Stimulated activated CD4-positive, alpha-beta T cell treated with anti-CD3 and anti-CD28 coated beads, Interleukin-2, amount 100 ng/mL, for 24 hours (primary cell): ENCODE measurements around the gene VRK2.
"Not testable (repeated sequence)": the region's sequence is repeated elsewhere in the genome, so short reads cannot be mapped to it uniquely, and the experiment has no call there.

ENCODE experiments used
- DNase-seq, 2 donors: peaks; one replicate each; pipeline ENCODE4 v3.0.0-alpha.2; 2020

VRK2 gene

GRCh38 chr2:58110765-58111164 lies 64.2 kb downstream of the VRK2 start:
- DNase-seq, result no peak

GRCh38 chr2:58113563-58113962 lies 67.0 kb downstream of the VRK2 start:
- DNase-seq, result not testable (repeated sequence)

DNA sequence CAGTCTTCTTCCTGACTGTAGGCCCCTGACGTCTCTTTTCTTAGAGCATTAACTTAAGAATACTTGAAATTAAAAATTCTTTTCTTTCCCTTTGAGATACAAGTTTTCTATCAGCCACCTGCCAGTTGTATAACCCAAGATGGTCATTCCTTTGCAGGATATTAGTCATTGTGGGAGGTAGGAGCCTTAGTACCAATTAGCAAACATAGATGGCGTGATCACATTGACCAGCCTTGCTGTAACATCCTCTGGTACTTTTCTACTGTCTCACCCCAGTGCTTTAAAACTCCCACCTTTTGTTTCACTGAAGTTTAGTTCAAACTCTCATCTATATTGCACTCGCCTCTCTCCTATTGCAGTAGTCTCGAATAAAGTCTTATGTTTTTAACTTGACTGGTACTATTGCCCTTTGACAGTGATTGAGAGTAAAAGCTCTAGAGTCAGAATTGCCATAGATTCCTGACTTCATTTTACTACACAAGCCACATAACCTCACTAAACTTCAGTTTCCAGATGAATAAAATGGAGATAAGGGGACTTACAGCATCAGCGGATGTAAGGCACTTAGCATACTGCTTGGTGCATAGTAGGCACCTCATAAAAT lies 74.1 kb downstream of the VRK2 start:
- DNase-seq, result no peak

- no peak for DNase-seq
These were observed 75.4 kb downstream of the VRK2 start for GRCh38 chr2:58122040-58122439.

GRCh38 chr2:58122540-58122939 lies 75.9 kb downstream of the VRK2 start:
- DNase-seq, result no peak

DNA sequence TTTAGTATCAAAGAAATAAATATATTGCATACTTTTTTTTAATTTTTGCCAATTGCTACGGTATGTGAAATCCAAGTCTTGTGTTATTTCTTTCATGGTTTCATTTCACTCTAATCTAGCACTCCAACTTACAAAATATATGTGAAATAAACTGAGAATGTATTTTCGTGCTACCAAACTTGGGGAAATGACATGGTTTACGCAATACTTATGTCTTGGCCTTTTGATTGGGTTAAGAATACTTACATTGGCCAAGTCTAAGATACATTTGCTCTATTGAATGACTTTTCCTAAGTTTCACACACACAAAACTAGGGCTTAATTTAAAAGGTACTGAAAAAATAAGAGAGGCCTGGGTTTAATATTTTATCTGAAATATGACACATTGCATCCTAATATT lies 80.5 kb downstream of the VRK2 start:
- DNase-seq, result no peak

DNA sequence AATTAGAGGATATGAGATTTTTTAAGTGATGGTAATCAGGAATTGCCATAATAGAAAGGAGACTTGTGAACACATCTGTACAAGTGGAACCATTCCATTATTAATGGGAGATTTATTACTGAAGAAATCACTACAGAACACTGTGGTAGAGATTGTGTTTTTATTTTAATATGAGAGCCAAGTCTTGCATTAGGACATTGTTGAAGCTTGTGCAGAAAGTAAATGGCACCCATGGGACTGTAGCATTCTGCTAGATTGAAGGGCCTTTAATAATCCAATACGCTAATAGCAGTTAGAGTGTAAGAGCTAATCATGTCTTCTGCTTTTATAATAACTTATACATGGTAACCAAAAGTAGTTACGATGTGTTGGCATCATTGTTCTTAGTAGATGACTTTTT lies 83.6 kb downstream of the VRK2 start:
- DNase-seq, result no peak

- DNase-seq, result no peak
These were observed 84.8 kb downstream of the VRK2 start for GRCh38 chr2:58131191-58132011.

DNA sequence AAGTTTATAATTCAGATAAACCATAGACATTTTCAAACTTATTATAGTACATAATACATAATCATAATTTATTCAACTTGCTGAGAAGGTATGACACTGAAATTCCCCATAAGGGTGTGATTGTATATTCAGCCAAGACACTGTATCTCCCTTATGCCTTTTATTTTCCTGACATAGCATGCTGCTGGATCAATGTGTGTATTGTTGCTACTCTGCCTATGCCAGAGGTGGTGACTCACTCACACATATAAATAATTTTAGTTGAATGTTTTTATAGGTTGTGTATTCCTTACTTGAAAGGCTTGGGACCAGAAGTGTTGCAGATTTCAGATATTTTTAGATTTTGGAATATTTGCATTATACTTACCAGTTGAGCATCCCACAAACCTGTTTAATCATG lies 86.8 kb downstream of the VRK2 start:
- no peak for DNase-seq

DNA sequence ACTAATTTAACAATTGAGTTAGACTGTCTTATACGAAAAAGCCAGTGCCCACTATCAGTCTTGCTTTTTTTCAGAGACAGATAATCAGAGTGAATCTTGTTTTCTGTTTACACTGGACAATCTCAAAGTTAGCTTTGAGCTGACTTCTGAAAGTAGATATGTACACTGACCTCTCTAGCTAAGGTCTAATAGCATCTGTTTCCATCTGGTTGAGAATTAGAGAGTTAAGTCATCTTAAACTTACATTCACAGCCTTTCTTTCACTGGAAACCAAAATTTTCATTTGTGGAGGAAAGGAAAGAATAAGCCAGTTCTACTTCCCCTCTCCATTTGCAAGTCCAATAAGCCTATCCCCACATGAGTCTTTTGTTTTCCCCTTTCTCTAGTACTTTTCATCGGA lies 89.3 kb downstream of the VRK2 start:
- no peak for DNase-seq

DNA sequence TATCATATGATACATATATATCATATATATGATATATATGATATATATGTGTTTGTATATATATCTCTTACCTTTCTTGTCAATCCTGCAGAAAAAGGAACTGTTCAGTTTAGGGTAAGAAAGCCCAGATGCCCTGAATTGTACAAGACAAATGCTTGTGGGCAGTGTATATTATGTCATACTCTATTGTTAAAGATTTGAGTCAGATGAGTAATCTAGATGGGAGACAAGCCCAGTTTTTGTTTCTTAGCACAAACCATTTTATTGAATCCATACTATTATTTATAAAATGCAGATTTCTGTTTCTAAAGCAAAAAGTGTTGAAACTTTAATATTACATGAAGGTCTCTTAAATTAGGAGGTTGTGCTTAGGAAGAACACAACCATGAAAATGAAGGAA lies 90.6 kb downstream of the VRK2 start:
- DNase-seq, result no peak

DNA sequence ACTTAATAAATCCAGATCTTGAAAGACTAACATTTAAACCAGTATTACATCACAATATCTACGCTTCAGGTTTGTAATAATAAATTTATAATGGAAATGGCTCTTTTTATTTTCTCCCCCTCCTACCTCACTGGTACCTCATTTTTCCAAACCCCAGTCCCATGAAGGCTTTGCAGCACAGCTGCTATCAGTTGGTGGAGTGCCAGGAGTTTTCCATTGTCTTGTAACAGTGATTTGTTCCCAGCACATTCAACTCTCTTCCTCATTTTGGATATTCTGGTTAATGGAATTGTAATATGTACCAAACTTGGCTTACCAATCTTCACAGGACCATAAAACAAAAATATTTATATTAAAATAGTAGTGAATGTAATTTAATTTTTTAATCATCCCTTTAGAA lies 91.2 kb downstream of the VRK2 start:
- DNase-seq, result no peak

GRCh38 chr2:58138396-58139030 lies 91.9 kb downstream of the VRK2 start:
- DNase-seq, result no peak

GRCh38 chr2:58140508-58141072 lies 94.0 kb downstream of the VRK2 start:
- no peak for DNase-seq

GRCh38 chr2:58145769-58146168 lies 99.2 kb downstream of the VRK2 start:
- DNase-seq, result not testable (repeated sequence)

- DNase-seq, result no peak
These were observed 100.1 kb downstream of the VRK2 start for GRCh38 chr2:58146707-58147106.

DNA sequence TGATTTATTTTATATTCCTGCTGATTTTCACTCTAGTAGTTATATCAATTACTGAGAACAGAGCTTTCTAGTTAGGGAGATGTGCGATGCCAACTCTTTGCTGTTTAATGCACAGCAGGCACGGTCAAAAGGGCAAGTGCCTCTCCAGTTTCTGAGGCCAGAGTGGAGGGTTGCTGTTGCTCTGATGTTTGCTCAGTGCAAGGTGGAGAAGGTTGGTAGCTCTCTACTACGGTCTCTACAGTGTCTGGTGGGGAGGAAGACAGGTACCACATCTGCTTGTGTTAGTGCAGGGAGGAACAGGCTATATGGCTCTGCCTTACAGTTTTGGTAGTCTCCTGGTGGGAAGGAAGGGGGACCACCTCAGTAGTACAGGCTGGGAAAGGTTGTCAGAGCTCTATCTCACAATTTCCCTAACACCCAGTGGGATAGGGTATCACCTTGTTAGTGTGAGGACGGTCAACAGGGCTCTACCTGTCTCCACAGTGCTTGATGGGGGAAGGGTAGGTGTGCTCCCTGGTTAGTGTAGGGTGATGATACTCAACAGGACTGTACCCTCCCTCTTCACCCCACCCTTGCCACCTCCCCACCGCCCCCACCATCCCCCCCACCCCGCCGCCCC lies 108.7 kb downstream of the VRK2 start:
- no peak for DNase-seq

DNA sequence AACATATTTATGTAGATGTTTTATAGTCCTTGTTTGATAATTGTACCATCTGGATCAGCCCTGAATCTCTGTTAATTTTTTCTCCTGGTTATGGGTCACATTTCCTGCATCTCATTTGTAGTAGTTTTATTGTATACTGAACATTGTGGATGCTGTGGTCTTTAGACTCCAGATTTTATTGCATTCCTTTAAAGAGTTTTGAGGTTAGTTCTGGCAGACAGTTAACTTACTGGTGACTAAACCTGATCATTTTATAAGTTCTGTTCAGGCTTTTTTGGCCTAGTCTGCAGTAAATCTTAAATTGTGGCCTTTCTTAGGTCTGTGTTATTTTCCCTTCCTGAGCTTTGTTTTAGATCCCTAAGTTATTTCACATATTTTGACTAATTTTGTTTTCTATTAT lies 110.2 kb downstream of the VRK2 start:
- DNase-seq, result no peak

DNA sequence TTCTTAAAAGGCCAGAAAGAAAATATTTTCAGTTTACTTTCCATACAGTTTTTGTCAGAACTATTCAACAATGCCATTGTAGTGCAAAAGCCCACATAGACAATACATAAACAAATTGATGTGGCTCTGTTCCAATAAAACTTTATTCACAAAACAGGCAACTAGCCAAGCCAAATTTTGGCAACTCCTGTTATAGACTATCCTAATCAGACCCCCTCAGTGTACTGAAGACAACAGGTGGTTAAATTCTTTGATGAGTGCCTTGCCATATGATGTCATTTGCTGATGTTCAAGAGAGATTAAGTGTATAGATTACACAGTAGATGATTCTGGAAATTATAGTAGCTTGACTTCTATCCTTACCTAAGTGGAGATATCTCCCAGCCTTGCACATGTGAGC lies 111.1 kb downstream of the VRK2 start:
- DNase-seq, result no peak

DNA sequence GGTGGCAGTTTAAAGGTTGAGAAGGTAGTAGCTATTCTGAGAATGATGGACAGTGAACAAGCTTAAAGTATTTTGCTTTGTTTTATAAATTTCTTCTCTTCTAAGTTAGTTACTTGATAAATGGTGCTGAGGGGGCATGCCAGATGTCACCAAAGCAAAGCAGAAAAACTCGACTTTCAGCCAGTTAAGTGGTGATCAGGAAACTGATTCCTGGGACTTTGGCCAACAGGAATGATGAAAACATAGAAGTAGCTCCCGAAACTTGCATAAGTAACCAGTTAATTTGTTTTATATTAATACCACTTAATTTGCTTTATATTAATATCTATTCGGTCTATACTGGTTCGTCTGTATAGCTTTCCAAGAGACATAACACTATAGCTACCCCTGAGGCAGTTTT lies 111.9 kb downstream of the VRK2 start:
- DNase-seq, result no peak

DNA sequence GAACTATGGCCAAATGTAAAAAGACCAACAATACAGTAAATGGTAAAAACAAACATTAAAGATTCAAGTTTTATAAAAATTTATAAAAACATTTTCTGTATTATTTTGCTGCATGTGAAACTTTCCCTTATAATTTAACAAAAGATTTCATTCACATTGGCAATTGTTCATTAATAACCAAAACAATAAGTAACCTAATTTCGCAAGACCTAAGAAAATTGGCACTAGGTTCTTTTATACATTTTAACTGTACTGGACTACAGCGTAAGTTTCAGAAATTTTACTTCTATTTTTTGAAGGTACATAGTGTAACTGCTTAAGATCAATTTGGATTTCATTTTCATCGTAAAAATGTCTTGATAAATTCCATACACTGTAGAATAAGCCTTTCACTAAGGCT lies 117.3 kb downstream of the VRK2 start:
- DNase-seq, result no peak

GRCh38 chr2:58168130-58168529 lies 121.5 kb downstream of the VRK2 start:
- DNase-seq, result not testable (repeated sequence)

DNA sequence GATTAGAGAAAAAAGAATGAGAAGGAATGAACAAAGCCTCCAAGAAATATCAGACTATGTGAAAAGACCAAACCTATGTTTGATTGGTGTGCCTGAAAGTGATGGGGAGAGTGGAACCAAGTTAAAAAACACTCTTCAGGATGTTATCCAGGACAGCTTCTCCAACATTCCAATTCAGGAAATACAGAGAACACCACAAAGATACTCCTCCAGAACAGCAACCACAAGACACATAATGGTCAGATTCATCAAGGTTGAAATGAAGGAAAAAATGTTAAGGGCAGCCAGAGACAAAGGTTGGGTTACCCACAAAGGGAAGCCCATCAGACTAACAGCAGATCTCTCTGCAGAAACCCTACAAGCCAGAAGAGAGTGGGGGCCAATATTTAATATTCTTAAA lies 123.2 kb downstream of the VRK2 start:
- DNase-seq, result not testable (repeated sequence)
